GM12801 (cell line): ENCODE measurements around the gene TSPAN15.

Experiments used
- TF ChIP-seq, protein P1 (sequence below): IDR thresholded peaks from one replicate; pipeline ENCODE4 v1.5.1; 2011; ENCODE audit warnings: control low read depth; ENCODE audit not compliant: insufficient read length; ENCODE audit errors: extremely low read depth

Gene TSPAN15

DNA sequence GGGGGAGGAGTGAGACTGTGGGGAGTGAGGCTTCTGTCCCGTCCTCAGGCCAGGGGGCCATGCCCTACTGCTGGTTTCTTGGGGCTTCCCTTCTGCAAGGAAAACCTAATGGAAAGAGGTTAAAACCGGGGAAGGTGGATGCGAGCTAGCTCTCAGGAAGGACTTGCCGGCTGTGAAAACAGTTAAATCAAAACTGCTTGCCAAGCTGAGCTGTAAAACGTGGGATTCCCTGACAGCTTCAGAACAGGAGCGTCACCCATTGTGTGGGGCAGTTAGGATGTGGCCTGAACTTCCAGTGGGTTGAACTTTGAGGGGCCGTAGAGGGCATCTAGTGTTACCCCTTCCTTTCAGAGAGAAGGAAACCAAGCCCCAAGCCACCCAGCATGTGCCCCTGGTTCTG is 13.1 kb downstream of the TSPAN15 start:
- TF ChIP-seq, protein P1, sequence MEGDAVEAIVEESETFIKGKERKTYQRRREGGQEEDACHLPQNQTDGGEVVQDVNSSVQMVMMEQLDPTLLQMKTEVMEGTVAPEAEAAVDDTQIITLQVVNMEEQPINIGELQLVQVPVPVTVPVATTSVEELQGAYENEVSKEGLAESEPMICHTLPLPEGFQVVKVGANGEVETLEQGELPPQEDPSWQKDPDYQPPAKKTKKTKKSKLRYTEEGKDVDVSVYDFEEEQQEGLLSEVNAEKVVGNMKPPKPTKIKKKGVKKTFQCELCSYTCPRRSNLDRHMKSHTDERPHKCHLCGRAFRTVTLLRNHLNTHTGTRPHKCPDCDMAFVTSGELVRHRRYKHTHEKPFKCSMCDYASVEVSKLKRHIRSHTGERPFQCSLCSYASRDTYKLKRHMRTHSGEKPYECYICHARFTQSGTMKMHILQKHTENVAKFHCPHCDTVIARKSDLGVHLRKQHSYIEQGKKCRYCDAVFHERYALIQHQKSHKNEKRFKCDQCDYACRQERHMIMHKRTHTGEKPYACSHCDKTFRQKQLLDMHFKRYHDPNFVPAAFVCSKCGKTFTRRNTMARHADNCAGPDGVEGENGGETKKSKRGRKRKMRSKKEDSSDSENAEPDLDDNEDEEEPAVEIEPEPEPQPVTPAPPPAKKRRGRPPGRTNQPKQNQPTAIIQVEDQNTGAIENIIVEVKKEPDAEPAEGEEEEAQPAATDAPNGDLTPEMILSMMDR: no peak

DNA sequence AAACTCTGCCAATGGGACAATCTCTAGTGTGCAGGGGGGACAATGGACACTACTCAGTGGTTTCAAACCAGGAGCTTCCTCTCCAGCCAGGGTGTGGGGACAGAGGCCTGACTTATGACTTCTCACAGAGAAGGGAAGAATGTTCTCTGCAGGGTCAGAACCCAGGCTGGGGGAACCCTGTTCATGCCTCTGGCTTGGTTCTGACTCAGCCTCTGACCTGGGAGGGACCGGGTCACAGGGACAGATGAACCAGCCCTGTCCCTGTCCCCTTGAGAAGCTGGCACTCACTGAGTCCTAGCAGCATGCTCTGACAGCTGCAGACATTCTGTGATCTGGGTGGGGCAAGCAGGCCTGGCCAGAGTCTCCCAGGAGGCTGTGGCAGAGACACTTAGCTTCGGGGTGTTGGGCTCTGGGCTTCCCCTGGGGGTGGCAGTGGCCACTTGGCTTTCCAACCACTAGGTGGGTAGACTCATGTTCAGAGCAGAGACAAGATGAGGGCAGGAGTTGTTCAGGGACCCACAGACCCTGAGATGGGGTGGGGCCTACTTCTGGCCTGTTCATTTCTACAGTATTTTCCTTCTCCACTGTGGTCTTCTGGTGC is 13.6 kb downstream of the TSPAN15 start:
- TF ChIP-seq, protein P1: no peak

DNA sequence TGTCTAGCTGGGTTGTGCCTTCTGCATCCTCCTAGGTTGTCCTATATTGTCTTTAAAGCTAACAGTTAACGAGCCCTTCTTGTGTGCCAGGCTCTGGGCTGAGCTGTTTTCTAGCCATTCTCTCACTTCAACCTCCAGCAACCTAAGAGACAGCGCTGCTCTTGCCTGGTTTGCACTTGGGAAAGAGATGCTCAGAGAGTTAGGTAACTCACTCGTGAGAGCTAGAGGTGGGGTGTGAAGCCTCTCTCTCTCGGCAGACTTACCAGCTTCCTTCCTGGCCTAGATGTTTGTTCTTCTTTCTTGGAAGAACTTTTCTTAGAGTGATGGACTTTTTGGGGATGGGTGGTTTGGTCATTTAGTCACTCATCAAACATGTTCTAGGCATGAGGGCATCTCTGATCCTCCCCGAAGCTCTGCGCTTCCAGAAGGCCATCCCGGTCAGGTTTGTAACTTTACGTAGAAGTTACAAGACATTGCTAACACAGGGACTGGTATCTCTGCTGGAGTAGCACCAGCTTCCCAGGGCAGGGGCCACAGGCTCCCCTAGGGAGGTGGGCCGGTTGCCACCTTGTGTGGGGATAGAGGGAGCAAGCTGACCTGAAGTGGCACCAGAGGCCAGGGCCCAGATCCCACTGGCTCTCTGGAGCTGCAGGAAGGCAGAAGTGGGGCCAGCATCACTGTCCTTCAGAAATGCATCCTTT is 14.3 kb downstream of the TSPAN15 start:
- TF ChIP-seq, protein P1: no peak

DNA sequence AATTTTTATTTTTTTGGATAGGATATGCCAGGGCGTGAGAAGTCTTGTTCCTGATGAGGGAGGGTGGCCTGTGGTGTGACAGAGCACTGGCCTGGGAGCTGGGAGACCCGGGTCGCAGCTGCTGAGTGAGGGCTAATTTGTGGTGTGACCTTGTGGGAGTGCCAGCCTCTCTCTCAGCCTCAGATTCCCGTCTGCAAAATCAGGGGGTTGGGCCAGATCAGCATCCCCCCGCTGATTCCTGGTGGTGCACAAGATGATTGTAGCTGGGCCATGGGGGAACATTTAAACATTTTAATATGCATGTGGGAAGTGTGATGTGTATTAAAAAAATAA is 14.9 kb downstream of the TSPAN15 start:
- TF ChIP-seq, protein P1: no peak

DNA sequence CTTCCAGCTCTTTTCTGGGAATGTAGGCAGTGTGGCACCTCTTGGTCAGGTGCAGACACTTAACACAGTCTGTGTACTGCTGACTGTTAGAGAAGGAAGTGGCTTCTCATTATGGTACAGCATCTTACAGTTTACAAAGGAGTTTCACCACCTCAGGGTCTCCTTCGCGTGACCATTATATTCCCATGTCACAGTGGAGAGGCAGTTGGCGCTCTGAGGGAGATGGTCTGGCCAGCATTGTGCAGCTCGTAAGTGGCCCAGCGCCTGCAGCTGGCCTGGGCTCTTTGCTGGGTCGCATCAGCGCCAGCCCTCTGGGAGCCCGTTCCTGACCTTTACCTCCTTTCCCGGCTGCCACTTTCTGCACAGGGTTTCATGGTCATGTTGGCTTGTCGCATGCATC is 15.4 kb downstream of the TSPAN15 start:
- TF ChIP-seq, protein P1: no peak

DNA sequence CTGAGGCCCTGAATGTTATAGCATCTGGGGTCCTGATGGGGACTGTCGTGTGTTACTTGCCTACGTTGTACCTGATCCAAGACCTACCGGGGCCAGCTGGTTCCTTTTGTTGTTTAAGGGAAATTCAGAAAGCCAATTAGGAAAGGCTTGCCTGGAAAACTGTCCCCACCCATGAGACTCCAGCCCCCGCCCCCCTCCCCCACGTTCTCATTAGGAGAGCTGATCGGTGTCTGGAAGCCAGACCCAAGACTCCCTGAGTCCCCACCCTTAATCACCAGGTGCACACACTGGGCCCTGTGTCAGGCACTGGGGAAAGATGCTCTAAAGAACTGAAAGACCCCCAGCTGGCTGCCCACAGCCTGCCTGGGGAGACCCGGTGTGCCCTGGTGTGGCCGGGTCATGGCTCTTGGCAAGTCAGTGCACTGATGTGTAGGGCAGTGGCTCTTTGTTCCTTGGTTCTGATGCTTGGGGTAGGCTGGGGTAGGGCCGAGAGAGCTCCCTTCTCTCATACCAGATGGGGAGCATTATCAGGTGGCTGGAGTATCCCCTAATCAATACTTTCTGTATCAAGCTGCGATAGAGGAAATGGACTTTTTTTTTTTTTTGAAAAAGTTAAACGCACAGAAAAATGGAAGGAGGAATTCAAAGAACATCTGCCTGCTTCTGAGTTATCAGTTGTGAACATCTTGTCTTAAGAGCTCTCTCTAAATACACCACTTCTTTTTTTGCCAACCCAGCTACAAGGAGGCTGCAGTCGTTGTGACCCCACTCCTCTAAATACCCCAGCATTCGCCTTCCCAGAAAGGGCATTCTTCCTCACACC is 16.9 kb downstream of the TSPAN15 start:
- TF ChIP-seq, protein P1: no peak

DNA sequence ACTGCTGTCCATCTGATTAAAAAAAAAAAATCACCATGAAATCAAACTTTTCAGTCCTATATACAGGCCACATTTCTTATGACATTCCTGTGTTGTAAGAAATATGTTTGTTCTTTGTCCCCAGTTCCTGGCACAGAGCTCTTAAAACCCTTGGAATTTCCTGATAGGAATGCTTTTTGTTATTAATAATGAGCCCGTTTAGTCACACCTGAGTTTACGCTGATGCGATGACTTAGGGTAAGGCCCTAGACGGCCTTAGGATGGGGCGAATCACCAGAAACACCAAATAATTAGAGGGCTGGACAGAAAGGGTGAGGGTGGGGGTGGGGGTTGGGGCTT is 17.5 kb downstream of the TSPAN15 start:
- TF ChIP-seq, protein P1: no peak
